HCT116 (cell line): Measurements from ENCODE around the gene DDB1.

ENCODE experiments used
- CTCF ChIP-seq, 3 experiments: fragments of 200-600 bp in 1 of 3; sonication (generic) in 1 of 3; IDR thresholded peaks in 2 of 3; conservative IDR thresholded peaks in 1 of 3; 2 replicates each; pipeline ENCODE4 v1.5.1; 2012 to 2017; ENCODE audit warnings: low read depth in 2 of 3, low read length in 2 of 3, antibody characterized with exemption in 1 of 3, borderline replicate concordance in 1 of 3, control low read depth in 1 of 3, mild to moderate bottlenecking in 1 of 3, mixed read lengths in 1 of 3, mixed run types in 1 of 3, moderate library complexity in 1 of 3; ENCODE audit not compliant: insufficient read depth in 1 of 3
- POLR2A ChIP-seq: IDR thresholded peaks from 2 replicates; pipeline ENCODE4 v1.7.0; 2011; ENCODE audit warnings: borderline replicate concordance; ENCODE audit not compliant: insufficient read depth, insufficient read length; ENCODE audit errors: extremely low read depth
- ZNF274 ChIP-seq: fragments of 200-500 bp; sonication (Bioruptor generic); IDR thresholded peaks from 2 replicates; pipeline ENCODE4 v1.6.1; 2014; ENCODE audit warnings: mild to moderate bottlenecking, low read depth, low read length, inconsistent platforms
- TF ChIP-seq, protein P1 (sequence below): IDR thresholded peaks from 2 replicates; pipeline ENCODE4 v1.6.1; 2011; ENCODE audit warnings: mild to moderate bottlenecking, low read length, moderate library complexity; ENCODE audit not compliant: insufficient replicate concordance; ENCODE audit errors: extremely low read depth

DNA sequence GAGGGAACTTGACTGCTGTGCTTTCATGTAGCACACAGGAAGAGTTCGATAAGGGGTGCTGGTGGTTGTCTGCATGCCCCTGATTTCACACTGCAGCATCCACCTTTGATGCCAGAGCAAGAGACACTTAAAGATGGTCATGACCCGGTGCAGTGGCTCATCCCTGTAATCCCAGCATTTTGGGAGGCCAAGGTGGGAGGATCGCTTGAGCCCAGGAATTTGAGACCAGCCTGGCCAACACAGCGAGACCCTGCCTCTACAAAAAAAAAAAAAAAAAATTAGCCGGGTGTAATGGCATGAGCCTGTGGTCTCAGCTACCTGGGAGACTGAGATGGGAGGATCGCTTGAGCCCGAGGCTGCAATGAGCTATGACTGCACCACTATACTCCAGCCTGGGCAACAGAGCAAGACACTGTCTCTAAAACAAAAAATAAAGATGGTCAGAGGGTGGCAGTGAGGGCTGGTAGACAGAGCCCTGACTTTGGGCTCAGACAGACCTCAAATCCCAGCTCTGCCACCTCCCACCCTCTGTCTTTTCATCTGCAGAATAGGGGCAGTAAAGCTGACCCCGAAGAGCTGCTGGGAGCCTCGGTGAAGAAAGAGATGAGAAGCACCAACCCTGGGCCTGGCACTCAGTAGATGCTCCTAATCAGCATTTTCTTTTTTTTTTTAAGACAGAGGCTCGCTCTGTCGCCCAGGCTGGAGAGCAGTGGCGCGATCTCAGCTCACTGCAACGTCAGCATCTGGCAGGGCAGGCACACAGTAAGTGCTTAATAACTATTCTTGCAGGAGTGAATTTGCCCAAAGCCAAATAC is 55.5 kb downstream of the DDB1 start:
- TF ChIP-seq CTCF (IDR thresholded peaks at IDR 0.05 in 2 of 3, conservative IDR thresholded peaks at IDR 0.05 in 1 of 3; ENCODE audit: borderline replicate concordance in 1 of 3, insufficient read depth in 1 of 3, low read depth in 2 of 3, low read length in 2 of 3) (no peak), ZNF274 (no peak), POLR2A (no peak)
- TF ChIP-seq, protein P1, sequence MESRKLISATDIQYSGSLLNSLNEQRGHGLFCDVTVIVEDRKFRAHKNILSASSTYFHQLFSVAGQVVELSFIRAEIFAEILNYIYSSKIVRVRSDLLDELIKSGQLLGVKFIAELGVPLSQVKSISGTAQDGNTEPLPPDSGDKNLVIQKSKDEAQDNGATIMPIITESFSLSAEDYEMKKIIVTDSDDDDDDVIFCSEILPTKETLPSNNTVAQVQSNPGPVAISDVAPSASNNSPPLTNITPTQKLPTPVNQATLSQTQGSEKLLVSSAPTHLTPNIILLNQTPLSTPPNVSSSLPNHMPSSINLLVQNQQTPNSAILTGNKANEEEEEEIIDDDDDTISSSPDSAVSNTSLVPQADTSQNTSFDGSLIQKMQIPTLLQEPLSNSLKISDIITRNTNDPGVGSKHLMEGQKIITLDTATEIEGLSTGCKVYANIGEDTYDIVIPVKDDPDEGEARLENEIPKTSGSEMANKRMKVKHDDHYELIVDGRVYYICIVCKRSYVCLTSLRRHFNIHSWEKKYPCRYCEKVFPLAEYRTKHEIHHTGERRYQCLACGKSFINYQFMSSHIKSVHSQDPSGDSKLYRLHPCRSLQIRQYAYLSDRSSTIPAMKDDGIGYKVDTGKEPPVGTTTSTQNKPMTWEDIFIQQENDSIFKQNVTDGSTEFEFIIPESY: no peak
